Fibroblast of villous mesenchyme (primary cell): ENCODE data around the gene GDF2. TPM values are rescaled to one million over a fixed set of nuclear protein-coding genes. Genes with fewer than 3 reads are reported as not detected.

Experiments
- DNase-seq: peaks from one replicate; pipeline ENCODE4 v3.0.0-alpha.2; 2010; ENCODE audit warnings: low read depth
- H3K4me3 ChIP-seq: 2 replicates; pipeline ENCODE4 v1.5.1; 2011; ENCODE audit warnings: low read depth, mild to moderate bottlenecking, low read length
- CTCF ChIP-seq: IDR thresholded peaks from 2 replicates; pipeline ENCODE4 v1.5.1; 2012; ENCODE audit warnings: low read depth, mild to moderate bottlenecking, low read length; ENCODE audit not compliant: insufficient read depth
- total RNA-seq: library from RNA; depleted of rRNA; stranded (reverse); fragments of >200 nt; gene quantifications from 2 replicates; pipeline ENCODE4 v1.2.3, GENCODE V29; 2012

GDF2 gene
- total RNA-seq, result not detected in 2 replicates

DNA sequence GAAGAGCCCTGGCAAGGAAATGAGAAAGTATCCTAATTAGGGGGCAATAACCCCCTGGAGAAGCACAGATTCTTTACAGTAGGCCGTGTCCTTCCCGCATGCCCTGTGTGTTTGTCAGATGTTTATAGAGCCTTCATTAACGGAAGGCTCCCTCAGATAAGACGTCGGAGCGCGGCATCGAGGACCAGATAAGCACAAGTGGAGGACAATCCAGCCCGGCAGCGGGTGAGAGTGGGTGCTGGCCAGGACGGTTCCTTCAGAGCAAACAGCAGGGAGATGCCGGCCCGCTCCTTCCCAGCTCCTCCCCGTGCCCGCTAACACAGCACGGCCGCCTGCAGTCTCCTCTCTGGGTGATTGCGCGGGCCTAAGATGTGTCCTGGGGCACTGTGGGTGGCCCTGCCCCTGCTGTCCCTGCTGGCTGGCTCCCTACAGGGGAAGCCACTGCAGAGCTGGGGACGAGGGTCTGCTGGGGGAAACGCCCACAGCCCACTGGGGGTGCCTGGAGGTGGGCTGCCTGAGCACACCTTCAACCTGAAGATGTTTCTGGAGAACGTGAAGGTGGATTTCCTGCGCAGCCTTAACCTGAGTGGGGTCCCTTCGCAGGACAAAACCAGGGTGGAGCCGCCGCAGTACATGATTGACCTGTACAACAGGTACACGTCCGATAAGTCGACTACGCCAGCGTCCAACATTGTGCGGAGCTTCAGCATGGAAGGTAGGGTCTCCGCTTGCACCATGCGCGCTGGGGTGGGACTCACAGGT is at the start of gene GDF2:
Gene GDF2 (plus strand): TSS at position 155 of the 762 bp plus-strand sequence. CDS start 215 bp downstream, at position 370.
- no peak for TF ChIP-seq CTCF
- no peak for DNase-seq
- H3K4me3 ChIP-seq, result no peak within 1 kb of the TSS

- no peak for DNase-seq
- no peak for TF ChIP-seq CTCF
- H3K4me3 ChIP-seq, result no peak overlapping the region
These were observed 46.2 kb upstream of the GDF2 start for GRCh38 chr10:47276071-47276470.

GRCh38 chr10:47276576-47277351 is 45.5 kb upstream of the GDF2 start:
- TF ChIP-seq CTCF, result no peak
- no peak overlapping the region for H3K4me3 ChIP-seq
- no peak for DNase-seq

- no peak overlapping the region for H3K4me3 ChIP-seq
- DNase-seq, result no peak
- no peak for TF ChIP-seq CTCF
These were observed 44.7 kb upstream of the GDF2 start for GRCh38 chr10:47277352-47278151.

GRCh38 chr10:47278152-47278473 is 44.1 kb upstream of the GDF2 start:
- DNase-seq, result no peak
- TF ChIP-seq CTCF, result no peak
- no peak overlapping the region for H3K4me3 ChIP-seq

DNA sequence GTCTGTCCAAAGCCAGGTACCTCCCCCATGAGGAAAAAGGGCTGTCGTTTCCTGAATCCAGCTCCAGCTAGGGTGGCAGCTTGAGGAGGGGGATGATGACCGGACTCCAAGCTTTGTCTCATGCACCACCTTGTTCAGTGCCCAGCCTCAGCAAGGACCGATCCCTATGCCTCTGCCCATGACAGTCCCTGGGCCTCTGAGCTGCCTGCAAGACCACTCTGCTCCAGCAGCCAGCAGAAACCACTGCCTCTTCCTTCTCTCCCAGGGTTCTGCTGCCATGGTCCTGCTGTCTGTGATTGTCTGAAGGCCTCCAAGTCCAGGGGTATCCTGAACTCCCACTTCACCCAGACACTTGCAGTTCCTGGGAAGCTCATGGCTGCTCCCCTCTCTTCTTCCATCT is 43.5 kb upstream of the GDF2 start:
- DNase-seq, result no peak
- TF ChIP-seq CTCF, result no peak
- H3K4me3 ChIP-seq, result no peak overlapping the region
